ENCODE data around the gene ANKRD11. TPM values are rescaled to one million over a fixed set of nuclear protein-coding genes. Genes with fewer than 3 reads are reported as not detected.

The ANKRD11 gene
- total and polyA plus RNA-seq, 2 donors (not counting 3 experiments of a cell fraction or from before 2014, with no cell fraction given) = 55.8 to 191 TPM

GRCh38 chr16:89420204-89420603 lies 70.2 kb downstream of the ANKRD11 start:
- peaks cover 98% of the 10 kb centered on the region for H3K79me2 ChIP-seq (ENCODE audit: control insufficient read depth, insufficient read depth, low read length)
- TF ChIP-seq FOS (IDR thresholded peaks at IDR 0.05; ENCODE audit: borderline replicate concordance, insufficient read depth, low read length) = no peak
- no peak for TF ChIP-seq JUN (IDR thresholded peaks at IDR 0.05; ENCODE audit: borderline replicate concordance, insufficient read depth, insufficient read length, low read depth)
- no peak for TF ChIP-seq GATA2 (IDR thresholded peaks at IDR 0.05; ENCODE audit: insufficient read depth, insufficient read length, low read depth, low read length)
- no peak for TF ChIP-seq CTCF (IDR thresholded peaks at IDR 0.05; ENCODE audit: extremely low read depth in 1 of 2, insufficient read depth in 1 of 2, low read depth in 1 of 2, low read length in 2 of 2)
- no peak for TF ChIP-seq MYC (IDR thresholded peaks at IDR 0.05; ENCODE audit: low read depth, low read length)
- no peak for TF ChIP-seq POLR2A (IDR thresholded peaks at IDR 0.05; ENCODE audit: low read depth, low read length)
- TF ChIP-seq POLR2AphosphoS5 (IDR thresholded peaks at IDR 0.05; ENCODE audit: insufficient read depth, low read depth, low read length) = no peak
- CTCF ChIA-PET = interaction anchor here (0.8 to 2.3 kb wide), 2 partner anchors 9 to 34 kb away, joined by 3 to 13 read pairs; no protein-coding TSS in a partner anchor
- no peak overlapping the region for H3K4me3 ChIP-seq (replicated peaks in 1 of 3; ENCODE audit: insufficient read depth in 1 of 3, low read depth in 1 of 3, low read length in 3 of 3)
- dilution Hi-C loops (cut with MboI; ENCODE audit: extremely low pct_ligation_motif_present, low sequenced_read_pairs) = no loop called here
- peaks cover 4% of the 10 kb centered on the region for H4K20me1 ChIP-seq (replicated peaks; ENCODE audit: control insufficient read depth, extremely low read depth, insufficient read depth, low read length)
- H2AFZ ChIP-seq (ENCODE audit: low read depth, low read length) = no peak overlapping the region
- H3K4me2 ChIP-seq (ENCODE audit: insufficient read depth, low read length) = no peak overlapping the region
- intact Hi-C loops (cut with micrococcal nuclease) = no loop called here
- no peaks in the 10 kb centered on the region for H3K36me3 ChIP-seq (ENCODE audit: control insufficient read depth in 2 of 2, extremely low read depth in 1 of 2, insufficient read depth in 2 of 2, low read length in 2 of 2)
- no peaks in the 10 kb centered on the region for H3K9me1 ChIP-seq (replicated peaks; ENCODE audit: control insufficient read depth, extremely low read depth, insufficient read depth, low read length)
- H3K27ac ChIP-seq (ENCODE audit: insufficient read depth, low read depth, low read length) = no peak overlapping the region
- no TSS peak for BruUV-seq (replicated peaks)
- H3K9me3 ChIP-seq (replicated peaks; ENCODE audit: control insufficient read depth, insufficient read depth, low read length) = no peaks in the 10 kb centered on the region
- peaks cover 24% of the 10 kb centered on the region for H3K4me1 ChIP-seq (ENCODE audit: control insufficient read depth, extremely low read depth, insufficient read depth, low read length)
- FAIRE-seq = peak; percentile 50
- POLR2A ChIA-PET = no interaction called here
- H3K27me3 ChIP-seq (ENCODE audit: control insufficient read depth in 2 of 2, insufficient read depth in 2 of 2, low read length in 2 of 2) = no peaks in the 10 kb centered on the region
- no peak for DNase-seq (ENCODE audit: low read depth, low spot score)
- H3K9ac ChIP-seq (replicated peaks; ENCODE audit: extremely low read depth, insufficient read depth, low read length) = no peak overlapping the region
